OCI-LY1 (cell line): ENCODE data around the gene ZNHIT1.
A peak's percentile ranks its signal among the peaks of the same experiment; 100 is the strongest.
"Not testable (repeated sequence)": the region's sequence is repeated elsewhere in the genome, so short reads cannot be mapped to it uniquely, and the experiment has no call there.

Source experiments
- H2AFZ ChIP-seq: fragments of 200-600 bp; sonication (generic), shearing (Covaris generic); 2 replicates; pipeline ENCODE4 v1.6.0; 2014; ENCODE audit warnings: antibody characterized with exemption, mild to moderate bottlenecking, low read length
- H3F3A ChIP-seq: fragments of 200-600 bp; sonication (generic), shearing (Covaris generic); 2 replicates; pipeline ENCODE4 v1.6.0; 2014; ENCODE audit warnings: mild to moderate bottlenecking, antibody characterized with exemption, low read length, moderate library complexity; ENCODE audit not compliant: insufficient read depth
- H3K27ac ChIP-seq: fragments of 200-600 bp; sonication (generic); 2 replicates; pipeline ENCODE4 v1.5.1; 2014; ENCODE audit warnings: low read length, mixed run types, mild to moderate bottlenecking, low read depth; ENCODE audit not compliant: poor library complexity, severe bottlenecking
- H3K27me3 ChIP-seq: fragments of 200-600 bp; sonication (generic); 2 replicates; pipeline ENCODE4 v1.6.0; 2014; ENCODE audit warnings: antibody characterized with exemption, mild to moderate bottlenecking, low read length, moderate library complexity; ENCODE audit not compliant: insufficient read depth
- H3K36me3 ChIP-seq: fragments of 200-600 bp; sonication (generic); 2 replicates; pipeline ENCODE4 v1.6.1; 2014; ENCODE audit warnings: mild to moderate bottlenecking, antibody characterized with exemption, low read length, moderate library complexity, mixed read lengths; ENCODE audit not compliant: insufficient read depth
- H3K4me1 ChIP-seq: fragments of 200-600 bp; sonication (generic); 2 replicates; pipeline ENCODE4 v1.5.1; 2014; ENCODE audit warnings: mild to moderate bottlenecking, low read length, moderate library complexity; ENCODE audit not compliant: insufficient read depth, severe bottlenecking
- H3K4me2 ChIP-seq: fragments of 200-600 bp; sonication (generic), shearing (Covaris generic); 2 replicates; pipeline ENCODE4 v1.6.1; 2014; ENCODE audit warnings: low read length
- H3K4me3 ChIP-seq: fragments of 200-600 bp; sonication (generic); 2 replicates; pipeline ENCODE4 v1.5.1; 2014; ENCODE audit warnings: low read length, low read depth, mild to moderate bottlenecking, mixed read lengths; ENCODE audit not compliant: poor library complexity, severe bottlenecking
- H3K79me2 ChIP-seq: fragments of 200-600 bp; shearing (Covaris generic); 2 replicates; pipeline ENCODE4 v1.6.1; 2016; ENCODE audit warnings: mixed run types, low read length, mixed read lengths; ENCODE audit not compliant: insufficient read depth
- H3K9ac ChIP-seq: fragments of 200-600 bp; sonication (generic), shearing (Covaris generic); 2 replicates; pipeline ENCODE4 v1.6.1; 2014; ENCODE audit warnings: mild to moderate bottlenecking, low read length, mixed read lengths
- H3K9me2 ChIP-seq: fragments of 200-600 bp; sonication (generic), shearing (Covaris generic); 2 replicates; pipeline ENCODE4 v1.6.1; 2014; ENCODE audit warnings: low read depth, mild to moderate bottlenecking, low read length, mixed read lengths
- H3K9me3 ChIP-seq: fragments of 200-600 bp; shearing (Covaris generic); 2 replicates; pipeline ENCODE4 v1.6.1; 2014; ENCODE audit warnings: low read length, mixed read lengths
- H4K20me1 ChIP-seq: fragments of 200-600 bp; sonication (generic), shearing (Covaris generic); 2 replicates; pipeline ENCODE4 v1.6.0; 2016; ENCODE audit warnings: mild to moderate bottlenecking, low read length; ENCODE audit not compliant: insufficient read depth
- EZH2 ChIP-seq: fragments of 200-600 bp; sonication (generic), shearing (Covaris generic); IDR thresholded peaks from 2 replicates; pipeline ENCODE4 v1.8.0; 2017; ENCODE audit warnings: borderline replicate concordance, mixed run types, mild to moderate bottlenecking, antibody characterized with exemption, low read length, moderate library complexity, mixed read lengths
- TF ChIP-seq, protein P1 (sequence below): fragments of 200-600 bp; sonication (generic), shearing (Covaris generic); IDR thresholded peaks from 2 replicates; pipeline ENCODE4 v1.5.1; 2017; ENCODE audit warnings: mild to moderate bottlenecking, antibody characterized with exemption, low read length, moderate library complexity, mixed read lengths

The ZNHIT1 gene

GRCh38 chr7:101202603-101202918, 15.4 kb upstream of the ZNHIT1 start:
- Histone ChIP-seq H3K4me3 (no peak overlapping the region), H3K9me2 (no peaks in the 10 kb centered on the region)

GRCh38 chr7:101203740-101204738, 13.9 kb upstream of the ZNHIT1 start:
- H2AFZ ChIP-seq, H3K79me2 ChIP-seq, H3K36me3 ChIP-seq, H3K9me2 ChIP-seq, H4K20me1 ChIP-seq, H3K27me3 ChIP-seq, H3K9me3 ChIP-seq, H3K27ac ChIP-seq, H3K9ac ChIP-seq, H3F3A ChIP-seq: not testable (repeated sequence)
- H3K4me2 ChIP-seq = peak overlapping the region; percentile 5; the same call in 1 of the 2 replicates
- H3K4me3 ChIP-seq = peak overlapping the region; percentile 18
- H3K4me1 ChIP-seq = peaks cover 10% of the 10 kb centered on the region

More at GRCh38 chr7:101202603-101202918, 15.4 kb upstream of the ZNHIT1 start:
- no peak overlapping the region for H2AFZ ChIP-seq
- TF ChIP-seq, protein P1, sequence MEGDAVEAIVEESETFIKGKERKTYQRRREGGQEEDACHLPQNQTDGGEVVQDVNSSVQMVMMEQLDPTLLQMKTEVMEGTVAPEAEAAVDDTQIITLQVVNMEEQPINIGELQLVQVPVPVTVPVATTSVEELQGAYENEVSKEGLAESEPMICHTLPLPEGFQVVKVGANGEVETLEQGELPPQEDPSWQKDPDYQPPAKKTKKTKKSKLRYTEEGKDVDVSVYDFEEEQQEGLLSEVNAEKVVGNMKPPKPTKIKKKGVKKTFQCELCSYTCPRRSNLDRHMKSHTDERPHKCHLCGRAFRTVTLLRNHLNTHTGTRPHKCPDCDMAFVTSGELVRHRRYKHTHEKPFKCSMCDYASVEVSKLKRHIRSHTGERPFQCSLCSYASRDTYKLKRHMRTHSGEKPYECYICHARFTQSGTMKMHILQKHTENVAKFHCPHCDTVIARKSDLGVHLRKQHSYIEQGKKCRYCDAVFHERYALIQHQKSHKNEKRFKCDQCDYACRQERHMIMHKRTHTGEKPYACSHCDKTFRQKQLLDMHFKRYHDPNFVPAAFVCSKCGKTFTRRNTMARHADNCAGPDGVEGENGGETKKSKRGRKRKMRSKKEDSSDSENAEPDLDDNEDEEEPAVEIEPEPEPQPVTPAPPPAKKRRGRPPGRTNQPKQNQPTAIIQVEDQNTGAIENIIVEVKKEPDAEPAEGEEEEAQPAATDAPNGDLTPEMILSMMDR = no peak
- no peak for TF ChIP-seq EZH2
- no peaks in the 10 kb centered on the region for H3K79me2 ChIP-seq
- H3K27ac ChIP-seq = no peak overlapping the region
- H3K4me2 ChIP-seq = no peak overlapping the region
- H3K27me3 ChIP-seq = no peaks in the 10 kb centered on the region; the same call in 1 of the 2 replicates
- H3K36me3 ChIP-seq = no peaks in the 10 kb centered on the region
- H3F3A ChIP-seq = no peaks in the 10 kb centered on the region
- peaks cover 10% of the 10 kb centered on the region for H3K4me1 ChIP-seq
- no peaks in the 10 kb centered on the region for H3K9me3 ChIP-seq
- H4K20me1 ChIP-seq = no peaks in the 10 kb centered on the region
- no peak overlapping the region for H3K9ac ChIP-seq

DNA sequence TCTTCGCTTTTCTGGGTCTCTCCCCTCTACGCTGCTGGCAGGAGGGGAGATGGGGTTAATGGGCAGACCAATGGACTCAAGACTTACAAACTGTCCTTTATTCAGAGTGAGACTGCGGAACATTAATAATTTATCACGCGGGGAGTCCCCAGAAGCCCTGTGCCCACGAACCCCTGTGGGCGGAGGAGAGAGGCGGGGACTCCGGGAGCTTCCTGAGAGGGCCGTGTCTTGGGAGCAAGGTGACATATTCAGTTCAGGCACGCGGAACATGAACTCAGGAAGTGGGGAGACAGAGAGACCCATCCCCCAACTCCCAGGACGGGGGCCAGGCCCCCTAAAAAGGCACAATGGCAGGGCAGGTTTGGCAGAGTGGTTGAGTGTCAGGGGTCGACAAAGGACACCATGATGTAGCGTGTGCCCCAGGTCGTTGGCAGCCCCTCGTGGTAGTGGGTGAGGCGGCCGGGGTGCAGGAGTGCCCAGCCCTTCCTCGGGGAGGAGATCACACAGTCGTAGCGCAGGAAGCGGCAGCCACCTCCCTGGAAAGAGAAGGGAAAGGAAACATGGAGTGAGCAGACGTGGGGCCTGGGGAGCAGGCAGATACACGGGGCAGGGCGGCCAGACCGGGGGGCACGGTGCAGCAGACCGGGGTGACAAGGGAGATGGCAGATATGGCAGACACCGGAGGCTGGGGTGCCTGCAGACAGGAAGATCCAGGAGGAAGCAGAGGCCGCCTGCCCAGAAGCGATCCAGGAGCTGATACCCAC, 11.9 kb upstream of the ZNHIT1 start:
- TF ChIP-seq, protein P1 = no peak
- TF ChIP-seq EZH2 = no peak
- H2AFZ ChIP-seq = no peak overlapping the region
- H3K4me1 ChIP-seq = peaks cover 10% of the 10 kb centered on the region
- no peak overlapping the region for H3K4me3 ChIP-seq
- no peaks in the 10 kb centered on the region for H3K36me3 ChIP-seq
- H4K20me1 ChIP-seq = no peaks in the 10 kb centered on the region
- H3K79me2 ChIP-seq = no peaks in the 10 kb centered on the region
- no peak overlapping the region for H3K4me2 ChIP-seq
- no peaks in the 10 kb centered on the region for H3K9me2 ChIP-seq
- no peak overlapping the region for H3K9ac ChIP-seq
- no peaks in the 10 kb centered on the region; the same call in 1 of the 2 replicates for H3K27me3 ChIP-seq
- H3K9me3 ChIP-seq = no peaks in the 10 kb centered on the region
- H3K27ac ChIP-seq = no peak overlapping the region
- H3F3A ChIP-seq = no peaks in the 10 kb centered on the region
